OCI-LY1 (cell line): ENCODE results near the gene DES.

Experiments used
- H2AFZ ChIP-seq: fragments of 200-600 bp; sonication (generic), shearing (Covaris generic); 2 replicates; pipeline ENCODE4 v1.6.0; 2014; ENCODE audit warnings: antibody characterized with exemption, mild to moderate bottlenecking, low read length
- H3F3A ChIP-seq: fragments of 200-600 bp; sonication (generic), shearing (Covaris generic); 2 replicates; pipeline ENCODE4 v1.6.0; 2014; ENCODE audit warnings: mild to moderate bottlenecking, antibody characterized with exemption, low read length, moderate library complexity; ENCODE audit not compliant: insufficient read depth
- H3K27ac ChIP-seq: fragments of 200-600 bp; sonication (generic); 2 replicates; pipeline ENCODE4 v1.5.1; 2014; ENCODE audit warnings: low read length, mixed run types, mild to moderate bottlenecking, low read depth; ENCODE audit not compliant: poor library complexity, severe bottlenecking
- H3K27me3 ChIP-seq: fragments of 200-600 bp; sonication (generic); 2 replicates; pipeline ENCODE4 v1.6.0; 2014; ENCODE audit warnings: antibody characterized with exemption, mild to moderate bottlenecking, low read length, moderate library complexity; ENCODE audit not compliant: insufficient read depth
- H3K36me3 ChIP-seq: fragments of 200-600 bp; sonication (generic); 2 replicates; pipeline ENCODE4 v1.6.1; 2014; ENCODE audit warnings: mild to moderate bottlenecking, antibody characterized with exemption, low read length, moderate library complexity, mixed read lengths; ENCODE audit not compliant: insufficient read depth
- H3K4me1 ChIP-seq: fragments of 200-600 bp; sonication (generic); 2 replicates; pipeline ENCODE4 v1.5.1; 2014; ENCODE audit warnings: mild to moderate bottlenecking, low read length, moderate library complexity; ENCODE audit not compliant: insufficient read depth, severe bottlenecking
- H3K4me2 ChIP-seq: fragments of 200-600 bp; sonication (generic), shearing (Covaris generic); 2 replicates; pipeline ENCODE4 v1.6.1; 2014; ENCODE audit warnings: low read length
- H3K4me3 ChIP-seq: fragments of 200-600 bp; sonication (generic); 2 replicates; pipeline ENCODE4 v1.5.1; 2014; ENCODE audit warnings: low read length, low read depth, mild to moderate bottlenecking, mixed read lengths; ENCODE audit not compliant: poor library complexity, severe bottlenecking
- H3K79me2 ChIP-seq: fragments of 200-600 bp; shearing (Covaris generic); 2 replicates; pipeline ENCODE4 v1.6.1; 2016; ENCODE audit warnings: mixed run types, low read length, mixed read lengths; ENCODE audit not compliant: insufficient read depth
- H3K9ac ChIP-seq: fragments of 200-600 bp; sonication (generic), shearing (Covaris generic); 2 replicates; pipeline ENCODE4 v1.6.1; 2014; ENCODE audit warnings: mild to moderate bottlenecking, low read length, mixed read lengths
- H3K9me2 ChIP-seq: fragments of 200-600 bp; sonication (generic), shearing (Covaris generic); 2 replicates; pipeline ENCODE4 v1.6.1; 2014; ENCODE audit warnings: low read depth, mild to moderate bottlenecking, low read length, mixed read lengths
- H3K9me3 ChIP-seq: fragments of 200-600 bp; shearing (Covaris generic); 2 replicates; pipeline ENCODE4 v1.6.1; 2014; ENCODE audit warnings: low read length, mixed read lengths
- H4K20me1 ChIP-seq: fragments of 200-600 bp; sonication (generic), shearing (Covaris generic); 2 replicates; pipeline ENCODE4 v1.6.0; 2016; ENCODE audit warnings: mild to moderate bottlenecking, low read length; ENCODE audit not compliant: insufficient read depth
- CTCF ChIP-seq: fragments of 200-600 bp; sonication (generic), shearing (Covaris generic); IDR thresholded peaks from 2 replicates; pipeline ENCODE4 v1.5.1; 2017; ENCODE audit warnings: mild to moderate bottlenecking, antibody characterized with exemption, low read length, moderate library complexity, mixed read lengths
- EZH2 ChIP-seq: fragments of 200-600 bp; sonication (generic), shearing (Covaris generic); IDR thresholded peaks from 2 replicates; pipeline ENCODE4 v1.8.0; 2017; ENCODE audit warnings: borderline replicate concordance, mixed run types, mild to moderate bottlenecking, antibody characterized with exemption, low read length, moderate library complexity, mixed read lengths

The DES gene

GRCh38 chr2:219396863-219397457 is 21.2 kb upstream of the DES start:
- no peaks in the 10 kb centered on the region for H3K9me2 ChIP-seq
- H3K4me1 ChIP-seq: no peaks in the 10 kb centered on the region
- TF ChIP-seq EZH2 (no peak), CTCF (no peak)
- H3K36me3 ChIP-seq: no peaks in the 10 kb centered on the region
- H3K27ac ChIP-seq: no peak overlapping the region
- H3K79me2 ChIP-seq: no peaks in the 10 kb centered on the region
- H3F3A ChIP-seq: no peaks in the 10 kb centered on the region
- no peak overlapping the region for H3K4me2 ChIP-seq
- H4K20me1 ChIP-seq: no peaks in the 10 kb centered on the region
- no peak overlapping the region for H2AFZ ChIP-seq
- no peaks in the 10 kb centered on the region; the same call in 1 of the 2 replicates for H3K27me3 ChIP-seq
- no peaks in the 10 kb centered on the region for H3K9me3 ChIP-seq
- H3K9ac ChIP-seq: no peak overlapping the region
- no peak overlapping the region for H3K4me3 ChIP-seq

- H3K27ac ChIP-seq: no peak overlapping the region
- no peaks in the 10 kb centered on the region for H3F3A ChIP-seq
- H3K4me1 ChIP-seq: no peaks in the 10 kb centered on the region
- no peaks in the 10 kb centered on the region for H3K79me2 ChIP-seq
- no peak overlapping the region for H3K4me3 ChIP-seq
- H3K9ac ChIP-seq: no peak overlapping the region
- no peaks in the 10 kb centered on the region for H4K20me1 ChIP-seq
- H2AFZ ChIP-seq: no peak overlapping the region
- TF ChIP-seq EZH2 (no peak), CTCF (no peak)
- no peaks in the 10 kb centered on the region for H3K9me2 ChIP-seq
- H3K9me3 ChIP-seq: no peaks in the 10 kb centered on the region
- no peaks in the 10 kb centered on the region for H3K36me3 ChIP-seq
- no peak overlapping the region for H3K4me2 ChIP-seq
- H3K27me3 ChIP-seq: no peaks in the 10 kb centered on the region; the same call in 1 of the 2 replicates
Observed at GRCh38 chr2:219398721-219399363, 19.3 kb upstream of the DES start.

GRCh38 chr2:219399716-219400478 is 18.3 kb upstream of the DES start:
- Histone ChIP-seq H3K4me3 (no peak overlapping the region), H3K27ac (no peak overlapping the region), H3K9me2 (no peaks in the 10 kb centered on the region), H3K4me2 (no peak overlapping the region), H3K36me3 (no peaks in the 10 kb centered on the region), H3K27me3 (no peaks in the 10 kb centered on the region; the same call in 1 of the 2 replicates), H2AFZ (no peak overlapping the region), H4K20me1 (no peaks in the 10 kb centered on the region), H3K79me2 (no peaks in the 10 kb centered on the region), H3F3A (no peaks in the 10 kb centered on the region), H3K4me1 (no peaks in the 10 kb centered on the region), H3K9me3 (no peaks in the 10 kb centered on the region), H3K9ac (no peak overlapping the region)
- TF ChIP-seq EZH2 (no peak), CTCF (no peak)
